ENCODE data around the gene NPR3.

The NPR3 gene

DNA sequence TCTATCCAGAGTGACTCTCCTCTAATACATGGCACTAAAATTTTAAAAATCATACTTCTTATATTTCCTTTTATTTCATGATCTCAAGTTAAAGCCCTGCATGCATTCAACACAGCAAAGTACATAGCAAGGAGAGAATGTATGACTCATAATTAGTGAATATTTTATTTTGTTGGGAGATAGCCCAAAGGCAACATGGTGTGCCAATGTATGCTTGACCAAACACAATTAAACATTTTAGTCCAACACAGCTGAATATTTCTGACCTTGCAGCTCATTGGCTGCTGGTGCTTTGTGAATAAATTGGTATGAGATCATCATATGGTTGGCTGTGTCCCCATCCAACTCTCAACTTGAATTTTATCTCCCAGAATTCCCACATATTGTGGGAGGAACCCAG, 103.5 kb downstream of the NPR3 start:
- no peak for DNase-seq

DNA sequence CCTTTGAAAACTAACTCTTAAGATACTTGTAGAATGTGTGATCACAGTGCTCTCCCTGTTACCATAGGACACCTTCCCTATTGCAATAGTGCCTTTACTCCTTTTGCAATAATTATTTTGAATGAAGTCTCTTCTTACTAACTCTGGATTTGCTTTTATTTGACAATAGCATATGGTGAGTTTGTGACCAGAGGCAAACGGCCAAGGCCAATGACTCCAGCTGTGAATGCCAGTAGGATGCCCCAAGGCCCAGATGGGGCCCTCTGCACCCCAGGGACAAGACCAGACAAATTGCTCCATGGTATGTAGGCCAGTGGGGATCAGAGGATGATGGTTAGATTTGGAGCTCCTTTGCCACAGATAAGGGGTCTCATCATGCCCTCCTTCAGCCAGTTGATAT, 116.9 kb downstream of the NPR3 start:
- DNase-seq: no peak

DNA sequence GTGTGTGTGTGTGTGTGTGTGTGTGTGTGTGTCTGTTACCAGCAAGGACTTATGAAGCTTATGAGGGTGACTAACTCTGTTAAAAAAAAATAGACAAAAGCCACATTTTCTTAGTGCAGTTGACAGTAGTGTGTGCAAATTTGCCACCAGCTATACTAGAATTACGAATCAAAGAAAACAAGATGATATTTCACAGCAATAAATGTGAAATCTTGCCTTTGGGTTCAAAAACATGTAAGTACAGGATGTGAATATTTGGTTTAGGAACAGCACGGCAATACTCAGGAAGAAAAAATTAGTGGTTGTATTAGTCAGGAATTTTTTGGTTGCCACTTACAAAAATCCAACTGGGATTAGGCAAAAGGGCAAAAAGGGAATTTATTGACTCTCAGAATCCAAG, 117.4 kb downstream of the NPR3 start:
- DNase-seq: no peak

DNA sequence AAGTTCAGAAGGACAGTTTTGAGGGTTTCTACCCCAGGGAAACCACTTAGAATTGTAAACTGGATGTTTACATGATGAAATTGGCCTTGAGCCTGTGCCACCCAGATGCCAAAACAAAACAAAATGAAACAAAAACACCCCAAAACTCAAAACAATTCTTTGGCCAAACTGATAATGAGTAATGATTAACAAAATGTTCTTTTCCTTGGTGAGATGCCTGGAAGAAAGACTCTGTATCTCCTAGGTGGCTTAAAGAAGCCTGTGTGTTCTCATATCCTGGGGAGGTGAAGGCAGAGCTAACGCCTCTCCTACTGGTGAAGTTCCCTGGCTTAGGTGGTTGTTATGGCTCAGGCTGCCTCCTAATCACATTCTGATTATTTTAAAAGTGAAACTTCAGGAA, 120.5 kb downstream of the NPR3 start:
- no peak for DNase-seq

DNA sequence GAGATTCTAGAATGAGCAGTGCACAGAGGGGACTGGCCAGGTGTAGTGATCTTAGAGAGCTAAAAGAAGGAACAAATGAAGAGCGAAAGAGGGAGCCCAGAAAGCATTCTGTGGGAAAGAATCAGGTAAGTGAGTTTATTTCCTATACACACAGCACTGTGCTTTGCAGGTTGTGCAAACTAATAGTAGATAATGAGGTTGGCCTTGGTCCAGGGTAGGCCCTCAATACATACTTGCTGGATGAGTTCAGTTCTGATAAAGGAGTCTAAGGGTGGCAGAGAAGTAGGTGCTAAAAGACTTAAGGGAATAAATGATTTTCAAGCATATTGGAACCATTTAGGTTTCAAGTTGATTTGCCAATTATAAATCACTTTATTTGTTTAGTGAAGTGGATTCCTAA, 122.0 kb downstream of the NPR3 start:
- no peak for DNase-seq

DNA sequence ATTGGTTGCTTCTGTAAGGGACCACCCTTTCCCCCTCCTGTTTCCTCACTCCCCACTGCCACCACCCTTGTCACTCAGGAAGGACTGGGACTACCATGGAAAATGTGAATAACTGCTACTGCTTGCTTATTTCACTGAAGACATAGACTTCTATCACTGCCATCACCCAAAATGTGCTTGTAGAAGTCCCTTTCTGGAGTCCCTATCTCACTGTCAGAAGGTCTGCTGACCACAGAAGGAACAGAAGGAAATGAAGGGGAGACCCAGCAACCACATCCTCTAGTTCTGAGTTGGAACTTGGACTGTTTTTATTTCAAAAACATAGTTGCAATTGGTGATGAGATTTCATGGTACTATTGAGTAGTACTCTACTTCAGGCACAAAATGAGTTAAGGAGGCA, 122.5 kb downstream of the NPR3 start:
- DNase-seq: no peak

DNA sequence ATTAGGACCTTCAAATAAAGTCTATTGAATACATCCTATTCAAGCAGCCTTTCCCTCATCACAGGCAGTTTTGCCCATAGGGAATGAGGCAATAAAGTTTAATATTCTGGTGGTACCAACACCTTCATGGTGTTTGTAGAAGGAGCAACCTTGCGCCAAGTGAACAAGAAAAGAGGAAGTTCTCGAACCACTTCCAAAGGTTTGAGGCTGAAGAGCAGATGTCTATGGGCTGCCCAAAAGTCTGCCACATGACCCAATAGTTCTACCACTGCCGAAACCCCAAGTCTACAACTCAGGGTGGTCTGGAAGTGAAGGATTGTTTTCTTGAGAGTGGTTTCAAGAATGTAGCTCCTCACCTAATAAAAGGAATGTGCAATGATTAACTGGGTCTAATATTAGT, 123.1 kb downstream of the NPR3 start:
- no peak for DNase-seq

DNA sequence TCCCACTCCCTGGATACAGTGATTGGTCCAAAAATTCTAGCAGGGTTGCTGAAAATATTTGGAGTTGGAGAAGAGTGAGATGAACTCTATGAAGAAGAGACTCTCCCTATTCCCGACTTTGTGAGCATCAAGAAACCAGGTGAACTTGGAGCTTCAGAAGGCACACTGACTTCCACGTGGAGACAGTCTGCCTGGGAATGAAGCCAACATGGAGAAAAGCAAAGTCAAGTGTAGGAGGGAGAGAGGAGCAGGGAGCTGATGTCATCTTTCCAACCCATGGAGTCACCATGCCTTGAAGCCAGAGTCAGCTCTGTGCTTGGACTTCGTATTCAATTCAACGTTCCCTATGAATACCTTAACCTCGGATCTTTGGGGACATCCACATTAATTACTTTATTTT, 125.1 kb downstream of the NPR3 start:
- DNase-seq: peak in 1 of 2 donors; percentile 3

DNA sequence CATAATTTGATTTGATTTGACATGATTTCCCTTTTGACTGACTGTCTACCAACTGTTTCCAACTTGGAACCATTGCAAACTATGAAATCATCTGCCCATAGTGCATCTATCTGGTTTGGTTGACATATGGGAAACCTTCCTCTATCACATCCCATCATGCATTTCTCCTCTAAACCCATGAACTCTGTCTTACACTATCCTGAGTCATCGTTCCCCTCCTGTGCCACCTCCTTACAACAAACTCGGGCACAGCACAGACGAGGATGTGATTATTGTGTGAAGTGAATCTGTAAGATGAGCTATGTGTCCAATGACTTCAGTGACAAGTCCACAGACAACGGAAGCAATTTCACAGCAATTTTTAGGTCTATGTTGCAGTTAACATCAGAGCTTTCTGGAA, 126.1 kb downstream of the NPR3 start:
- DNase-seq: no peak

DNA sequence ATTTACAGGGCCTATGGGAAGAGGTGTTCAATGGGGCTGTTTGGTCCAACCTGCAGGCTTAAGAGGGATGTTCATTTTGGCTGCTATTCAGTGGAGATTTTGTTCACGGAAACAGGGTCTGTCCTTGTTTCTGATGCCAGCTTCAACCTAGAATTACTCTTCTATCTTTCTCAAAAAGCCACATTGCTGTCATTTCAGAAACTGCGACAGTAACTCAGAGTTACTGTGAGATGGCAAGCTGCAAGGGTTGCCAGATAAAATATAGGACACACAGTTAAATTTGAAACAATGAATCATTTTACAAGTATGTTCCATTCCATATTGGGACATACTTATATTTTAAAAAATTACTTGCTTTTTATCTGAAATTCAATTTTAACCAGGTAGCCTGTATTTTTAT, 128.0 kb downstream of the NPR3 start:
- DNase-seq: no peak

DNA sequence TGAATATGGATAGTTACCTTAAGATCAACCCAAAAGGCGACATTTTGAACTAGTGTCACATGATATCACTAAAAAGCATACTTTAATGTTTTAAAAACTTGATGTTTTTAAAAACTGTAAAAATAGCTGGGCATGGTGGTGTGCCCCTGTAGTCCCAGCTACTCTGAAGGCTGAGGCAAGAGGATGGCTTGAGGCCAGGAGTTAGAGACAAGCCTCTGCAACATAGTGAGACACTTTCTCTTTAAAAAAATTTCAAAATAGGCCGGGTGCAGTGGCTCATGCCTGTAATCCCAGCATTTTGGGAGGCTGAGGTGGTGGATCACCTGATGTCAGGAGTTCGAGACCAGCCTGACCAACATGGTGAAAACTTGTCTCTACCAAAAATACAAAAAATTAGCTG, 129.5 kb downstream of the NPR3 start:
- no peak for DNase-seq
